HG02571 (cell line): ENCODE measurements around the gene CSTF2.
A peak's percentile ranks its signal among the peaks of the same experiment; 100 is the strongest.
"Not testable (repeated sequence)": the region's sequence is repeated elsewhere in the genome, so short reads cannot be mapped to it uniquely, and the experiment has no call there.

ENCODE experiments used
- ATAC-seq: cut with Tn5 transposase; IDR thresholded peaks from one replicate; pipeline ENCODE4 v1.9.1; 2021; ENCODE audit warnings: mild to moderate bottlenecking, moderate library complexity; ENCODE audit not compliant: unreplicated experiment

Gene CSTF2

DNA sequence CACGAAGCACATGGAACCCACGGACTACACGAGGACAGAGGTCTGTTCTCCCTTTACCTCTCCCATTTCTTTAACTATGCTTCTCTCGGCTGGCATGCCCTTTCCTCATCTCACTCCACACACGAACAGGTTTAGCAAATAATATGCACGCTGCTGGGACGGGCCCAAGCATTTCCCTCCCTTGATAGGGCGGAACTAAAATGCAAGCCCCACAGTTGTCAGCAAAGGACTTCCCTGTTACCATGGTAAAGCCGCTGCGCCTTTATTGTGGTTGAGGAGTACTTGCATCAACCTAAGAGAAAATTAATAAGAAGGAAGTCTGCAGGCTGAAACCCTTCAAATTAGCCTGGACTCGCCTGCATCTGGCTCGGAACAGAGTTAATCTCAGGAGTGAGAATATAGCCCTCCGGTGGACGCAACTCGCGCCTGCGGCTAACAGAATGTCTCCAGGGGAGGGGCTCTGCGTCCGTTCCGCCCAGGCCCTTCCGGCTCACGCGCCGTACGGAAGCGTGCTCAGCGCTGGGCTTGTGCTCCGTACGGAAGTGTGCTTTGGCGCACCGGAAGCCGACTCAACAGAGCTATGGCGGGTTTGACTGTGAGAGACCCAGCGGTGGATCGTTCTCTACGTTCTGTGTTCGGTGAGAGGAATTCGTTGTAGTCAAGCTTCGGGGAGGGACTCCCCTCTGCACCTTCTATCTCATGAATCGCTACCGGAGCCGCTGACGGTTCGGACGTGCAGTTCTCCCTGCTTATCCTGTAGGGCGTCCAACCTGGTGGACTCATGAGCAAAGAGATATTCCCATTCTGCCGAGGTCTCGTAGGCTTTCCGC lies at the start of gene CSTF2:
CSTF2 (plus strand) TSS at position 555 of the 830 bp plus-strand sequence; CDS start at position 581, 26 bp downstream.
- peak; percentile 99 for ATAC-seq

- not testable (repeated sequence) for ATAC-seq
Measured at GRCh38 chrX:100796371-100796770, 23.8 kb upstream of the CSTF2 start.

DNA sequence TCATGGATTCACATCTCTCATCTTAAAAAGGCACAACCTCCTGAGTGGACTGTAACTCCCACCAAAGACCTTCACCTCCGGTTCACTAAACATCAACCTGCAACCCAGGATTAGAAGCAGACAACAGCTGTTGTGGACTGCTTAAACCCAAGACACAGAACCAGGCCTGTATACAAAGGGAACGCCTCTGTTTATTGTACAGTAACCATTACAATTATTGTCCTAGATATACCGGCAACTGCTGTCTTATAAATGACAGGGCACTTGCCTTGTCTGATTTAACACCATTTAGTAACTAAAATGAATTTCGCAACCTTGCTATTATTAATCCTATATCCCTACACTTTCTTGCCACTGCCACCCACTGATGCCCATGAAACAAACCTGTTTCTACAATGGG lies 22.8 kb upstream of the CSTF2 start:
- ATAC-seq = no peak

GRCh38 chrX:100798484-100799214 lies 21.5 kb upstream of the CSTF2 start:
- ATAC-seq = no peak

GRCh38 chrX:100802843-100803242 lies 17.3 kb upstream of the CSTF2 start:
- no peak for ATAC-seq

DNA sequence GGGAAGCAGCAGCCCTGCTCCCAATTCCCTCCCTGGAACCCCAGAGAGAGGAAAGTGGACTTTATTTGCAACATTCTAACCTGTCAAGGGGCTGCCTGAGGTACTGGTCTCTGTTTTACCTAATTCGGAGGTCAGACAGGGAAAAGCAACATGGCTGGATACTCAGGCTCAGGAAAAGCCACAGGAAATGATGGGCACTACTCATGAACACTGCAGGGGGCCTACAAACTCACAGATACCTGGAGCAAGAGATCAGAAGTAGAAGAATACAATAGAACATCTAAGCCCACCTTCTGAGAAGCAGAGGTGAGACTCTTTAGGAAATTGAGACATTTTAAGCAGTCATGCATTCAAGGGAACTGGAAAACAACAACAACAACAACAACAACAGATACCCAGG lies 15.4 kb upstream of the CSTF2 start:
- ATAC-seq = no peak

DNA sequence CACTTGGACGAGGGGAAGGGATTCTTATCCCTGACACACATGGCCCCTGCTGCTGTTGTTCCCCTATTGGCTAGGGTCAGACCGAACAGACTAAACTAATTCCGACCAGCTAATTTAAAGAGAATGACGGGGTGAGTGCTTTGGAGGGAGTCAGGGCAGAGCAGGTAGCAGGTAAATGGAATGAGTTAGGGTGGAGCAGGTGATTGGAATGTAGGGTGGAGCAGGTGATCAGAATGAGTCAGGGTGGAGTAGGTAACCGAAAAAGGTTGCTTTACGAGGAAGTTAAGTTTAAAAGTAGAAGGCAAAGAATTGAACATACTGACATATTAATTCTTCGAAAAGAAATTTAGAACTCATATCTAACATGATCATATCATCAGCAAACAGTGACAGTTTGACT lies 11.9 kb upstream of the CSTF2 start:
- not testable (repeated sequence) for ATAC-seq

DNA sequence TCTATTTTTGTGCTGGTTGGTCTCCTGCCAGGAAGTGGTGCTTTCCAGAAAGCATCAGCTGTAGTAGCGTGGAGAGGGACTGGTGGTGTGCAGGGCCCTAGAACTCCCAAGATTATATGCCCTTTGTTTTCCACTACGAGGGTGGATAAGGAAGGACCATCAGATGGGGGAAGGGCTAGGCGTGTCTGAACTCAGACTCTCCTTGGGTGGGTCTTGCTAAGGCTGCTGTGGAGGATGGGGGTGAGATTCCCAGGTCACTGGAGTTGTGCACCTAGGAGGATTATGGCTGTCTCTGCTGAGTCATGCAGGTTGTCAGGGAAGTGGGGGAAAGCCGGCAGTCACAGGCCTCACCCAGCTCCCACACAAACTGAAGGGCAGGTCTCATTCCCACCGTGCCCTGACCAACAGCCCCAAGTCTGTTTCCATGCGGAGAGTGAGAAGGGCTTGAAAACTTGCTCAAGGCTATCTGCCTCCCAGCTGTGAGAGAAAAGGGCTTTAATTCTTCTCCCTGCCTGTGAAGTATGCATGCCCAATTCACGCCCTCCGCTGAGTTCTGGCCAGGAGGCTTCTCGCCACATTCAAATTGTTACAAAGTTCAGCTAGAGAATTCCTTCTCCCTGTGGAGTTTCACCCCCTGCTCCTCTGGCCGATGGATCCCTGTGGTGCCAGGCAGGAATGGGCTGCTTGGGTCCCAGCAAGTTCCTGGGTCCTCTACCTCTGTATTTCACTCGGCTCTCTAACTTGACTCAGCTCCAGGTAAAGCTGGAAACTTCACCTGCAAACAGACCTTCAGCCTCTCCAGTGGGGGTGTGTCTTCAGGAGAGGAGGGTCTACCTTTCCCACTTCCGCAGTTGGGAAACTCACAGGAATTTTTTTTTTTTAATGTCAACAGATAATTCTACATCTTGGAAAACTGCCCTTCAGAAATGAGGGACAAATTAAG lies 7.7 kb upstream of the CSTF2 start:
- no peak for ATAC-seq

DNA sequence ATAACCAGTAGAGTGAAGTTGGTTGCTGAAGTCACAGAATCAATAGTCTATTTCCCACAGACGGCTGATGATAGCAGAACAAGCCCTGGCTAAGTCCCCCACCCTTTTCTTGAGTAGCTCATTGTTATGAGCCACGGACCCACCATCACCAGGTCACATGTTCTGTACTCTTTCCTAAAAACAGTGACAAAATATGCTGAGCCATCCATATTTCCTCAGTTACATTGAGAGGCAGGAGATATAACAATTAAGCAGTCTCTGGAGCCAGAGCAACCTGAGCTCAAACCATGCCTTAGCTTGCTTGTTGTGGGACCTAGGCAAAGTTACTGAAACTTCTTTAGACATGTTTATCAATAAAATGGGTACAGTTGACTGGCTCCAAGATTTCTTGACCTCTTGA lies 2.9 kb upstream of the CSTF2 start:
- ATAC-seq = no peak

DNA sequence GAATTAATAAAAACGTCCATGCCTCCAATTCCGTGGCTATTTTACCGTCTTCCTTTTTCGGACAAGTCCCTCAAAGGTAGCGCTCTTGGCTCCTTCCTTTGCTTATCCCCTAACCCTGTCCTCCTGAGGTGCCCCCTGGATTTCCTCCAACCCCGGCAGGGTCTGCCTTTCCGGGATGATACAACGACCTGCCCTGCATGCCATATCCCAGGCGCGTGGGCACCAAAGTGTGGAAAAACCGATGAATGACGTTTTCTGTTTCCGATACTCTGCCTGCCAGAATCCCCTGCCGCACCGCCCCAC lies 706 bp upstream of the CSTF2 start:
- ATAC-seq = no peak

GRCh38 chrX:100829730-100830129 lies 9.5 kb downstream of the CSTF2 start:
- peak; percentile 55 for ATAC-seq

DNA sequence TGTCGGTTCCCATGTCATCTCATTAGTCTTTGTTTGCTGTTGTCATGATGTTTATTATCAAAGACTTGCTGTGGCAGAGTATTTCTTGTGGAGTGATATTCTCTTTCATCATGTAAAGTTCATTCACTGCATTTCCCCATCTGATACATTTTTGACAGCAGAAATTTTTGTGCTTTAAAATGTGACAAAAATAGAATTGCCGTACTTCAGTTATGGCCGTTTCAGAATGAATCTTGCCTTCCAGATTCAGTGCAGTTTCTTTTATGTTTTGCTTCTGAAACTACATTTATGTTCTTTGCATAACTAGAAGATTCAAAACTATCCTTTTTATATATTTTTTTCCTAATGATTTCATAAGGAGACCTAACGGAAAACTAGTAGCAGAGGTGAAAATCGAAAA lies 10.0 kb downstream of the CSTF2 start:
- no peak for ATAC-seq

DNA sequence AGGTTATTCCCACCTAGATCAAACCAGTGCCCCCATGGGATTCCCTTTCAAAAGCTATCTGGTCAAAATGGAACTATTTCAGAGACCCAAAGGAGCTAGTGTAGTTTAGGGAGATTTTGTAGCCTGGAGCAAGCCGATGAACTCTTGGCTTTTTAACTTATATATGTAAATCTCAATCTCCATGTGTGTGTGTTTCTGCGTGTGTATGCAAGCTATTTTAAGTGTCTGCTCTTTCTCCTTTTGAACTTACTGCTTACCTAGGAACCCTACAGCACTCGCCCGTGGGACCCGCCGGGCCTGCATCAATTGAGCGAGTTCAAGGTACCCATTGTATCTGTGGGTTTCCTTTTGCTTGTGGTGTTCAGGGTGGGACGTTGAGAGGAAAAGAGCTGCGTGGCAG lies 10.4 kb downstream of the CSTF2 start:
- ATAC-seq = no peak

DNA sequence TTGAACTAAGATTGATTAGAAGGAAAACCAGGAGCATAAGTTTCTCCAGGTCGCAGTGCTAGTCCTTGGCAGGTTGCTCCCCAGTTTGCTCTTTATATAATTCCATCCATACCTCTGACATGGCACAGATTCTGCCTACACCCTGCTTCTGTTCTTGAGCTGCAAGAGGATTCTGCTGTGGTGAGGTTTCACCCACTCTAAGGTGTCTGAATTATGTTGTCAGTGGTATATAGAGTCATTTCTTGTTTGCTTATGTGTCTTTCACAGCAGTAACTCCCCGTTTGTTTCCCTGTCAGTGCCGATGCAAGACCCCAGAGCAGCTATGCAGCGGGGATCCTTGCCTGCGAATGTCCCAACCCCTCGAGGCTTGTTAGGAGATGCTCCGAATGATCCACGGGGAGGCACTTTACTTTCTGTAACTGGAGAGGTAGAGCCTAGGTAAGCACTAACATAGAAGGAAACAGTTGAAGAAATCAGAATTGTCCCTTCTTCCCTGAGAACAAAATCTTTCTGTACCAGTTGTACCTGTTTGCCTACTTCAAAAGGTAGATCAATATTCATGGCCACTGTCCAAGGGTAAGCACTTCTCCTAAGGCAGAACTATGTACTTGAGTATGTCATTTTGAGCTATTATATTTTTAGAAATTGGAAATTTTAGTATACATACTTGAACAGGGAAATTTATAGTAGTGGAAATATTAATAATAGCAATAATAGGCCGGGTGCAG lies 11.2 kb downstream of the CSTF2 start:
- no peak for ATAC-seq

DNA sequence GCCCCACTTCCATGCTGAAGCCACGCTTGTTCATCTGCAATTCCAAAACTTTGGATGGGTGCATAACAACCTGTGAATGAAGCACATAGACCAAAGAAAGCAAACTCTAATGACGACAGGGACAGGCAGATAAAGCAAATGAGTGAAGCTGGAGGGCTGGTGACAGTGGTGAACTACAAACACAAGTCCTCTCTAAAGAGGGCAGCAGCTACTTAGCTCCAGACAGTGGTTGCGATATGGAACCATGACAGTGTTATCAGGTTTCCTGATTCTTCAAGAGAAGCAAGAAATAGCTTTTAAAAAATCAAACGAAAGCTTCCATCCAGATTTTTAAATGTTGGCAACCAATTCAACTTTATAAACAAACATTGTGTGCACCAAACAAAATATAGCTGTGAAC lies 30.1 kb downstream of the CSTF2 start:
- no peak for ATAC-seq

GRCh38 chrX:100852810-100853209 lies 32.6 kb downstream of the CSTF2 start:
- ATAC-seq = no peak

DNA sequence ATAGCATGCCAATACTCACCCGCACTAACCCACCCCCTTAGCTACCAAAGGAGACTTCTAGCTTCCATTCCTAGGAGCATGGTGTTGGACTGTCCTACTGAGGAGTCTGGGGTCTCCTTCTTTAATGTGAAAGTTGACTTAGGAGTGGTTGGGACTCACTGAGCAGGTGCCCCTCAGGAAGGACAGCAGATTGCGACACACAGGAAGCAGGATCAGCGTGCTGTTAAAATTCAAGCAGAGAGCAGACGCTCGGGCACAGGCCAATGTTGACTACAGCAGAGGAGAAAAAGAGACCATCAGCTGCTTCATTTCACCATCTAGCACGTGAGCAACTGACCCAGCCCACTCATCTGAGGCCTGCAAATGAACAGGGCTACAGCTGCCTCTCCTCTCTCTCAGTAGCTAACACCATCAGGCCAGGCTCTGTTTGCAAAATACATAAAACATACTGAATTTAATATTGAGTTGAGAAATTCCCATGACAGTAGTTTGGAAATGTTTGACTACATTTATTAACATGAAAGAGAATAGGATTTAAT lies 43.2 kb downstream of the CSTF2 start:
- no peak for ATAC-seq

DNA sequence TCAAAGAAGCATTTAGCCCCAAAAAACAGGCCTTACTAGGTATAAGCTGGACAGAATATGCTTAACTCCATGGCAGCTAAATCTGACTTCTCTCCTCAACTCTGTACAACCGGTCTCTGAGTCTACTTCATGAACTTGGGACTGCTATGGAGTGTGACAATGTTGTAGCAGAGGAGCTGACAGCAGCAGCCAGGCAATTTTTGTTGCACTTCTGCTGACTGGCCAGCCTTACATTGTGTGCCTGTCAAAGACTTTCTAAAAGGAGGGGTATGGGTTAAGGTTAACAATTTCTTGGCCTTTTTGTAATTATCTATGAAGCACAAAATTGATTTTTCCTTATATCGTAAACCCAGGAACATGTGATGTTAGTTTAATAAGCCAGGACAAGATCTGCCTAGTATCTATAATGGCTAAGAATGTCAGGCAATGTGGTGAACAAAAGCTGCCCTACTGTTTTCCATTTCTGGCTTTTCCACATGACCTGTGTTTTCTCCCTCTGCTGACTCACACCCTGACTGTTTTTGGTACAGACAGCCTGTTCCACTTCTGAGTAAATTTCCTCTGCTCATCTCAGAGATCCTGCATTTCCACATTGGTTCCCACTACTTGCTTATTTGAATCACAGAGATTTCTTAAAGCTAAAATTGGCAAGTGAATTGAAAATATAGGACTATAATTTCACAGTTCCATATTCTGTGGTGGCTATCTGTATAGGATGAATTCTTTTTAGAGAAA lies 44.6 kb downstream of the CSTF2 start:
- no peak for ATAC-seq

DNA sequence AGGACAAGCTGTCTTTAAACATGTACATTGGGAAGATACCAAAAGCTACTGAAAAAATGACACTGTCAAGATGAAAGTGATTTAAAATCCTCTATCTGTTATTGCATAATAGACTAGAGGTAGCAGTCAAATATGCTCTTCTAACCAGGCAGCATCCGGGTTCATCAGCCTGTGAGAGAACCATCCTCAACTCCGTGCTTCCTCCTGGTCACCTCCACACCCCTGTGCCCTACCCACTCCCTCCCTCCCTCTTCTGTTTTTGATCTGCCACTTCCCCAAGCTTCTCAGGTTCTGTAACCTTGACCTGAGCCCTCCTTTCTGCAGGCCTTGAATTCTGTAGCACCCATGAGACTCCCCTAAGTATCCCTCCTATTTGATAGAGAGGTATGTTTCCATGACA lies 48.1 kb downstream of the CSTF2 start:
- no peak for ATAC-seq

- no peak for ATAC-seq
Measured at GRCh38 chrX:100870527-100870926, 50.3 kb downstream of the CSTF2 start.
